K562 (cell line): ENCODE data around the gene IFT172. TPM values are rescaled to one million over a fixed set of nuclear protein-coding genes. Genes with fewer than 3 reads are reported as not detected.

Experiments
- ATF1 ChIP-seq, 2 experiments: fragments of 450-650 bp in 1 of 2; IDR thresholded peaks; 2 replicates each; pipeline ENCODE4 v1.6.1; 2016; ENCODE audit warnings: missing compliant biosample characterization in 1 of 2, missing genetic modification characterization in 1 of 2
- CREM ChIP-seq: IDR thresholded peaks from 2 replicates; pipeline ENCODE4 v1.6.1; 2014; ENCODE audit warnings: antibody characterized with exemption, low read depth
- FIP1L1 ChIP-seq: fragments of 200-400 bp; formaldehyde crosslinking; IDR thresholded peaks from 2 replicates; pipeline ENCODE4 v1.6.1; 2018; ENCODE audit warnings: mild to moderate bottlenecking, low read depth, low read length; ENCODE audit not compliant: poor library complexity, severe bottlenecking
- HMGN3 ChIP-seq: IDR thresholded peaks from 2 replicates; pipeline ENCODE4 v1.6.1; 2011; ENCODE audit warnings: borderline replicate concordance, low read depth, mild to moderate bottlenecking, mixed read lengths, low read length; ENCODE audit not compliant: insufficient read length; ENCODE audit errors: extremely low read depth
- JUND ChIP-seq, 2 experiments: IDR thresholded peaks; 2 replicates in 1 of 2; 3 replicates in 1 of 2; pipeline ENCODE4 v1.6.1; 2011; ENCODE audit warnings: borderline replicate concordance in 2 of 2, low read depth in 2 of 2, low read length in 2 of 2, improper control_type of control experiment in 1 of 2, missing biosample characterization in 1 of 2, missing genetic modification characterization in 1 of 2, missing genetic modification reagents in 1 of 2
- NR1H2 ChIP-seq: sonication (generic); formaldehyde crosslinking; IDR thresholded peaks from 2 replicates; pipeline ENCODE4 v1.4.0; 2020; ENCODE audit warnings: mild to moderate bottlenecking, missing genetic modification reagents
- PREB ChIP-seq: sonication (generic); formaldehyde crosslinking; IDR thresholded peaks from 2 replicates; pipeline ENCODE4 v1.8.1; 2023; ENCODE audit warnings: mild to moderate bottlenecking, missing genetic modification reagents
- RB1 ChIP-seq: fragments of 450-650 bp; IDR thresholded peaks from 2 replicates; pipeline ENCODE4 v1.6.1; 2017; ENCODE audit warnings: low read depth, mild to moderate bottlenecking
- ZNF511 ChIP-seq: sonication (generic); formaldehyde crosslinking; IDR thresholded peaks from 2 replicates; pipeline ENCODE4 v1.8.0; 2022; ENCODE audit warnings: mild to moderate bottlenecking, missing genetic modification reagents
- polyA plus RNA-seq, 8 experiments: library from polyadenylated mRNA; depleted of rRNA in 4 of 8; stranded (reverse) in 5 of 8; unstranded in 3 of 8; fragments of >200 nt; fragmentation: Nextera tagmentation in 2 of 8; fragmentation: Illumina TruSeq in 1 of 8; extraction: Ambion mirVana in 2 of 8; extraction: Trizol in 1 of 8; gene quantifications; 2 replicates each; pipeline versions ENCODE4 v1.2.1 to v1.2.3, GENCODE V29; 2011 to 2014; ENCODE audit warnings: inconsistent platforms in 1 of 8, missing spikeins in 1 of 8
- total RNA-seq, 7 experiments: library from RNA; depleted of rRNA in 6 of 7; stranded (reverse); fragments of >200 nt in 6 of 7; fragmentation: Illumina TruSeq in 2 of 7; extraction: Trizol in 2 of 7; gene quantifications; 2 replicates each; pipeline versions ENCODE4 v1.2.1 to v1.2.3, GENCODE V29; 2011 to 2021; ENCODE audit warnings: low replicate concordance in 1 of 7
- TF ChIP-seq, protein P1 (sequence below), 2 experiments: fragments of 450-650 bp in 1 of 2; sonication (generic) in 1 of 2; formaldehyde crosslinking in 1 of 2; IDR thresholded peaks; 2 replicates each; pipeline versions ENCODE4 v1.7.1 to v1.9.0; 2016 to 2022; ENCODE audit warnings: inconsistent platforms in 1 of 2, mild to moderate bottlenecking in 1 of 2, missing genetic modification reagents in 1 of 2
- TF ChIP-seq, protein P2 (sequence below): sonication (generic); formaldehyde crosslinking; IDR thresholded peaks from 2 replicates; pipeline ENCODE4 v1.4.0; 2020; ENCODE audit warnings: mild to moderate bottlenecking, missing genetic modification reagents

IFT172 gene
- total and polyA plus RNA-seq, 9 of the 15 experiments (the other 6 are each of a cell fraction or from before 2014, with no cell fraction given), result 5.6 to 19.1 (median 13.5) TPM

DNA sequence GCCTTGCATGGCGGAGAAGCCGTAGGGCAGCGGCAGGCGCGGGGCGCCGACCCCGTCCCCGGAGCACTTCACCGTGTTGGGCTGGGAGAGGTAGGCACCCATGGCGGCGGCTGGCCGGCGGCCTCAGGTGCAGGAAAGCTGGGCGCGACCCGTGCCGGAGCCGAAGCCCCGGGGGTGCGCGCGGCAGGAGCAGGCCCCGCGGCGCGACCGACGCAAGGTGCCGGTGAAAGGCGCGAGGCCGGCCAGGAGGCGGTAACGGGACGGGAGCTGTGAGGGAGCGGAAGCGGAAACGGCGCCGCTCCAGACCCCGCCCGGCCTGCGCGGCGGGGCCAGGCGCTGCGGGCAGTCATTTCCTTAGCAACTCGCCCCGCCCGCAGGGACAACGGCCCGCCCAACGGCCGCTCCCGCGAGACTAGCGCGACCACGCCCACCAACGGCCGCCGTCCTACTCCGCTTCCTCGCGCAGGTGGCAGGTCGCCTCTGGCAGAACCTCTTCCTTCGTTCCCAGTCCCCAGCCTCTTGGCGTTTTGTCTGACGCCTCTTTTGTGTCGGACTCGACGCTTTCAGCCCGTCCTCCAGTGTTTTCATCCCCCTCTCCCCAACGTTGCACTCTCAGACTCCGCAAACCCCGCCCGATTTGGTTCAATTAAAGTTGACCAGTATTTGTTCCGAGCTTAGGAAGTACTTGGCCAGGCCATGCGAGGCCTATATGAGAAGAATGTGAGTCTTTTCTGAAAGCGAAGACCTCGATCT is 80.0 kb downstream of the IFT172 start, which contains the start of gene PPM1G (continued):
- TF ChIP-seq, protein P1, sequence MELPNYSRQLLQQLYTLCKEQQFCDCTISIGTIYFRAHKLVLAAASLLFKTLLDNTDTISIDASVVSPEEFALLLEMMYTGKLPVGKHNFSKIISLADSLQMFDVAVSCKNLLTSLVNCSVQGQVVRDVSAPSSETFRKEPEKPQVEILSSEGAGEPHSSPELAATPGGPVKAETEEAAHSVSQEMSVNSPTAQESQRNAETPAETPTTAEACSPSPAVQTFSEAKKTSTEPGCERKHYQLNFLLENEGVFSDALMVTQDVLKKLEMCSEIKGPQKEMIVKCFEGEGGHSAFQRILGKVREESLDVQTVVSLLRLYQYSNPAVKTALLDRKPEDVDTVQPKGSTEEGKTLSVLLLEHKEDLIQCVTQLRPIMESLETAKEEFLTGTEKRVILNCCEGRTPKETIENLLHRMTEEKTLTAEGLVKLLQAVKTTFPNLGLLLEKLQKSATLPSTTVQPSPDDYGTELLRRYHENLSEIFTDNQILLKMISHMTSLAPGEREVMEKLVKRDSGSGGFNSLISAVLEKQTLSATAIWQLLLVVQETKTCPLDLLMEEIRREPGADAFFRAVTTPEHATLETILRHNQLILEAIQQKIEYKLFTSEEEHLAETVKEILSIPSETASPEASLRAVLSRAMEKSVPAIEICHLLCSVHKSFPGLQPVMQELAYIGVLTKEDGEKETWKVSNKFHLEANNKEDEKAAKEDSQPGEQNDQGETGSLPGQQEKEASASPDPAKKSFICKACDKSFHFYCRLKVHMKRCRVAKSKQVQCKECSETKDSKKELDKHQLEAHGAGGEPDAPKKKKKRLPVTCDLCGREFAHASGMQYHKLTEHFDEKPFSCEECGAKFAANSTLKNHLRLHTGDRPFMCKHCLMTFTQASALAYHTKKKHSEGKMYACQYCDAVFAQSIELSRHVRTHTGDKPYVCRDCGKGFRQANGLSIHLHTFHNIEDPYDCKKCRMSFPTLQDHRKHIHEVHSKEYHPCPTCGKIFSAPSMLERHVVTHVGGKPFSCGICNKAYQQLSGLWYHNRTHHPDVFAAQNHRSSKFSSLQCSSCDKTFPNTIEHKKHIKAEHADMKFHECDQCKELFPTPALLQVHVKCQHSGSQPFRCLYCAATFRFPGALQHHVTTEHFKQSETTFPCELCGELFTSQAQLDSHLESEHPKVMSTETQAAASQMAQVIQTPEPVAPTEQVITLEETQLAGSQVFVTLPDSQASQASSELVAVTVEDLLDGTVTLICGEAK (IDR thresholded peaks at IDR 0.05), result peak; percentile 93
- TF ChIP-seq, protein P1 (CRISPR knock-in tag; IDR thresholded peaks at IDR 0.05), result no peak
- TF ChIP-seq, protein P2, sequence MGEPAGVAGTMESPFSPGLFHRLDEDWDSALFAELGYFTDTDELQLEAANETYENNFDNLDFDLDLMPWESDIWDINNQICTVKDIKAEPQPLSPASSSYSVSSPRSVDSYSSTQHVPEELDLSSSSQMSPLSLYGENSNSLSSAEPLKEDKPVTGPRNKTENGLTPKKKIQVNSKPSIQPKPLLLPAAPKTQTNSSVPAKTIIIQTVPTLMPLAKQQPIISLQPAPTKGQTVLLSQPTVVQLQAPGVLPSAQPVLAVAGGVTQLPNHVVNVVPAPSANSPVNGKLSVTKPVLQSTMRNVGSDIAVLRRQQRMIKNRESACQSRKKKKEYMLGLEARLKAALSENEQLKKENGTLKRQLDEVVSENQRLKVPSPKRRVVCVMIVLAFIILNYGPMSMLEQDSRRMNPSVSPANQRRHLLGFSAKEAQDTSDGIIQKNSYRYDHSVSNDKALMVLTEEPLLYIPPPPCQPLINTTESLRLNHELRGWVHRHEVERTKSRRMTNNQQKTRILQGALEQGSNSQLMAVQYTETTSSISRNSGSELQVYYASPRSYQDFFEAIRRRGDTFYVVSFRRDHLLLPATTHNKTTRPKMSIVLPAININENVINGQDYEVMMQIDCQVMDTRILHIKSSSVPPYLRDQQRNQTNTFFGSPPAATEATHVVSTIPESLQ (CRISPR knock-in tag), result peak; percentile 93
- no peak for TF ChIP-seq ATF1 (CRISPR knock-in tag; IDR thresholded peaks at IDR 0.05)
- TF ChIP-seq ATF1 (tag; IDR thresholded peaks at IDR 0.05), result peak; percentile 70
- TF ChIP-seq HMGN3, result peak; percentile 49
- peak; percentile 64 for TF ChIP-seq CREM
- 0 out of 2 replicates have a peak, but pooled peaks have one; percentile 36 for TF ChIP-seq PREB
- TF ChIP-seq ZNF511 (CRISPR knock-in tag), result peak; percentile 54; the same call in 1 of the 2 replicates
- peak; percentile 30; the same call in 1 of the 2 replicates for TF ChIP-seq JUND (IDR thresholded peaks at IDR 0.05; ENCODE audit: borderline replicate concordance, low read depth, low read length)
- no peak; the same call in 2 of the 3 replicates for TF ChIP-seq JUND (tag; IDR thresholded peaks at IDR 0.05; ENCODE audit: borderline replicate concordance, low read depth, low read length)
- TF ChIP-seq FIP1L1, result peak; percentile 58
- TF ChIP-seq RB1, result peak; percentile 66; the same call in 1 of the 2 replicates
- 0 out of 2 replicates have a peak, but pooled peaks have one; percentile 49 for TF ChIP-seq NR1H2 (CRISPR knock-in tag)
